Breast epithelium (tissue), 3 donors: ENCODE results near the gene EWSR1.

Source experiments
- POLR2AphosphoS5 ChIP-seq, 3 donors: sonication (generic); formaldehyde crosslinking; IDR thresholded peaks; one replicate each; pipeline ENCODE4 v1.6.1; 2017; ENCODE audit warnings: antibody characterized with exemption in 3 of 3
- TF ChIP-seq, protein P1 (sequence below), 3 donors: fragments of 450-650 bp; IDR thresholded peaks; one replicate each; pipeline ENCODE4 v1.5.1; 2016 to 2017; ENCODE audit warnings: antibody characterized with exemption in 3 of 3, mild to moderate bottlenecking in 3 of 3, moderate library complexity in 3 of 3

DNA sequence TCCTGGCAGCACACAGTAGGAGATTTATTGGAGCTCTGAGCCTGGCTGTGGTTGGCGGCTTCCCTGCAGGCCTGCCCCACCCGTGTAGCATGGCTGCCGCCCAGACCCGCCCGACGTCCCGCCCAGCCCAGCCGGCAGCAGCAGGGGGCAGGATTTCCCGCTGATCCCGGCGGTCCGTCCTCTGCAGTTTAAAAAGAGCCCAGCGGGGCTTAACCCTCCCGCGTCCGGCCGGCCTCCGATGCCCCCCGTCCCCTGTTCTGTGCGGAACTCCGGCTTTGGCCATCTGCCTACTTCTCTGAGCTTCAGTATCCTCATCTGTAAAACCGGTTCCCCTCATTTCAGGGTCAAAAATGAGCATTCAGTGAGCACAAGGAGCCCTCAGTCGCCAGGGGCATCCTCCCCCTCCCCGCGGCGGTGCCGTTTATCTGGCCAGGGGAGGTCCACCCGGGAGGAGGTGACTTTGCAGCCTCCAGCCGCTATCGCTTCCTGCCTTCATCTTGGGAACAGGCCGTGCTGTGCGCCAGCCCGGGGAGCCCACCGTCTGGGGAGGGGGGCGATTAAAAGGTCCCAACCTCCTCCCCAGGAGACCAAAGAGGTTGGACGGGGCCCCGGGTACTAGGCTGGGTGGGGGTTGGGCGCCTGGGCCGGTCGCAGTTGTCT lies 38.2 kb downstream of the EWSR1 start, which contains the start of gene GAS2L1:
- TF ChIP-seq, protein P1, sequence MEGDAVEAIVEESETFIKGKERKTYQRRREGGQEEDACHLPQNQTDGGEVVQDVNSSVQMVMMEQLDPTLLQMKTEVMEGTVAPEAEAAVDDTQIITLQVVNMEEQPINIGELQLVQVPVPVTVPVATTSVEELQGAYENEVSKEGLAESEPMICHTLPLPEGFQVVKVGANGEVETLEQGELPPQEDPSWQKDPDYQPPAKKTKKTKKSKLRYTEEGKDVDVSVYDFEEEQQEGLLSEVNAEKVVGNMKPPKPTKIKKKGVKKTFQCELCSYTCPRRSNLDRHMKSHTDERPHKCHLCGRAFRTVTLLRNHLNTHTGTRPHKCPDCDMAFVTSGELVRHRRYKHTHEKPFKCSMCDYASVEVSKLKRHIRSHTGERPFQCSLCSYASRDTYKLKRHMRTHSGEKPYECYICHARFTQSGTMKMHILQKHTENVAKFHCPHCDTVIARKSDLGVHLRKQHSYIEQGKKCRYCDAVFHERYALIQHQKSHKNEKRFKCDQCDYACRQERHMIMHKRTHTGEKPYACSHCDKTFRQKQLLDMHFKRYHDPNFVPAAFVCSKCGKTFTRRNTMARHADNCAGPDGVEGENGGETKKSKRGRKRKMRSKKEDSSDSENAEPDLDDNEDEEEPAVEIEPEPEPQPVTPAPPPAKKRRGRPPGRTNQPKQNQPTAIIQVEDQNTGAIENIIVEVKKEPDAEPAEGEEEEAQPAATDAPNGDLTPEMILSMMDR (IDR thresholded peaks at IDR 0.05): peak in 2 of 3 donors; percentile 67 to 69
- peak in 2 of 3 donors; percentile 7 to 9 for TF ChIP-seq POLR2AphosphoS5 (IDR thresholded peaks at IDR 0.05)
